GM18507 (cell line): ENCODE data around the gene CDADC1.
"Not testable (repeated sequence)": the region's sequence is repeated elsewhere in the genome, so short reads cannot be mapped to it uniquely, and the experiment has no call there.

ENCODE experiments used
- DNase-seq: peaks from one replicate; pipeline ENCODE4 v3.0.0; 2011; ENCODE audit warnings: low read depth; ENCODE audit not compliant: insufficient read length; ENCODE audit errors: extremely low spot score
- FAIRE-seq: peaks from 2 replicates; lab custom pipeline; 2011; peaks lifted over from hg19 to GRCh38; lab: Jason Lieb, UNC

Gene CDADC1

DNA sequence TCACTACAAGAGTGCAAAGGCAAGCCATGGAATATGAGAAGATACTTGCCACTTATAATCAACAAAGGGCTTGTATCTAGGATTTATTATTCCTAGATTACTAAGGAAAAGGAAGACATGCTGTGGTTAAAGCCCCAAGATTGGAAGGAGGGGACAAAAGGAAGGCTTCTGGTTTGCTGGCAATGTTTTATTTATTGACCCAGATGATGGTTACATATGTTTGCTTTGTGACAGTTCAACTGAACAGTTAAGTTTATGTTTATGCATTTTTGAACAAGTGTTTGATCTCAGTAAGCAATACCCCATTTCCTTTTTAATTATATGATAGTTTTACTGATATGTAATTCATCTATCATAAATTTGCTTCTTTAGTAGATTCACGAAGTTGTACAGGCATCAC, 40.3 kb downstream of the CDADC1 start:
- no peak for DNase-seq
- no peak for FAIRE-seq

GRCh38 chr13:49288458-49288857, 40.7 kb downstream of the CDADC1 start:
- FAIRE-seq = no peak

GRCh38 chr13:49292742-49293486, 45.2 kb downstream of the CDADC1 start:
- no peak for FAIRE-seq
- no peak for DNase-seq

More at GRCh38 chr13:49288458-49288857, 40.7 kb downstream of the CDADC1 start:
- DNase-seq = no peak

- FAIRE-seq, DNase-seq: not testable (repeated sequence)
Measured at GRCh38 chr13:49294723-49295122, 47.0 kb downstream of the CDADC1 start.

DNA sequence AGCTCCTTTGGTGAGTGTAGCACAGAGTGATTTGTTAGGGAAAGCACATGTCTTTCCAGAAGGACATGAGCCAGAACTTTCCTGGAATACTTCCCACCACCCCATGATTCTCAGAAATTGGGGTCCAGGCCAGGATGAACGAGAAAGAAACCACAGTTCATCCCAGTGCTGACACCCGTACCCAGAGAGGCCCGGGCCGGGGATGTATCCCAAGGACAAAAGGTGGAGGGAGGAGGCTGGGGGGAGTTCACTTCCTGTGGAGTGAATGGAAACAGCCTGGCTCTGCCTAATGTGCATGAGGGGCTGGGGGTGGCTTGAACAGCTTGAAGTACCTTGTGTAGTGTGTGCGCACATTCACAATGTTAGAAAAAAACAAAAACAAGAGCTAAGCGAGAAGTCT, 47.5 kb downstream of the CDADC1 start:
- FAIRE-seq (no peak), DNase-seq (no peak)

- DNase-seq (no peak), FAIRE-seq (no peak)
Measured at GRCh38 chr13:49296659-49297058, 48.9 kb downstream of the CDADC1 start.

DNA sequence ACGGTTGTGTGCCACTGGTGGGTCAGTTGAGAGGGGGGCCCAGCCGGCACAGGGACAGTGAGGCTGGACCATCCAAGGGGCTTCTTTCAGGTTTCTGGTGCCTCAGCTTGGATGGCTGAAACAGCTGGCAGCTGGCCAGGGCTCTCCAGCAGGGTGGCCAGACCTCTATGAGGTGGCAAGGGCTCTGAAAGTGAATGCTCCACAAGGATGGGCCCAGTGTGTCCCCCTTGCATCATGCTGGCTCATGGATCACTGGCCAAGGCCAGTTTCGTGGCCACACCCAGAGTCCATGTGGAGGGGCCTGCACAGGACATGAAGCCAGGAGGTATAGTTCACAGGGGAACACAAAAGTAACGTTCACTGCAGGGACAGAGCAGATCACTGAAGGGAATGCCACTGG, 49.6 kb downstream of the CDADC1 start:
- FAIRE-seq (no peak), DNase-seq (no peak)

GRCh38 chr13:49298416-49298815, 50.7 kb downstream of the CDADC1 start:
- FAIRE-seq (no peak), DNase-seq (no peak)

GRCh38 chr13:49298903-49299605, 51.3 kb downstream of the CDADC1 start:
- DNase-seq (no peak), FAIRE-seq (no peak)

DNA sequence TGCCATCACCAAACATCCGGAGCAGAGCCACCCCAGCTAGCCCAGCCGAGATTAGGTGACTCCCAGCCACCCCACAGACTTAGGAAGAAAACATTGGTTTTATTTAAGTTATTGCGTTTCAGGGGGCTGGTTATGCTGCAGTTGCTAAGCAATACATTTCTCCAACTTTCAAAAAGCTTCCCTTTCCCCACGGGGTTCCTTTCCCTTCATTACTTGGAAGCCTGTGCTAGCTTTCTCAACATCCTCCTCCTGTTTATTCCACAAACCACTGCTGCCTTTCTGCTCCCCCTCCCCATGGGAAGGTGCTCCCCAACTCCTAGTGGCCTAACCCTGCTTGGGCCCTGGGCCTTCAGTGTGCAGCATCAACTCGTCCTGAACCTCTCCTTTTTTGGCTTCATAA, 52.6 kb downstream of the CDADC1 start:
- DNase-seq (no peak), FAIRE-seq (no peak)

DNA sequence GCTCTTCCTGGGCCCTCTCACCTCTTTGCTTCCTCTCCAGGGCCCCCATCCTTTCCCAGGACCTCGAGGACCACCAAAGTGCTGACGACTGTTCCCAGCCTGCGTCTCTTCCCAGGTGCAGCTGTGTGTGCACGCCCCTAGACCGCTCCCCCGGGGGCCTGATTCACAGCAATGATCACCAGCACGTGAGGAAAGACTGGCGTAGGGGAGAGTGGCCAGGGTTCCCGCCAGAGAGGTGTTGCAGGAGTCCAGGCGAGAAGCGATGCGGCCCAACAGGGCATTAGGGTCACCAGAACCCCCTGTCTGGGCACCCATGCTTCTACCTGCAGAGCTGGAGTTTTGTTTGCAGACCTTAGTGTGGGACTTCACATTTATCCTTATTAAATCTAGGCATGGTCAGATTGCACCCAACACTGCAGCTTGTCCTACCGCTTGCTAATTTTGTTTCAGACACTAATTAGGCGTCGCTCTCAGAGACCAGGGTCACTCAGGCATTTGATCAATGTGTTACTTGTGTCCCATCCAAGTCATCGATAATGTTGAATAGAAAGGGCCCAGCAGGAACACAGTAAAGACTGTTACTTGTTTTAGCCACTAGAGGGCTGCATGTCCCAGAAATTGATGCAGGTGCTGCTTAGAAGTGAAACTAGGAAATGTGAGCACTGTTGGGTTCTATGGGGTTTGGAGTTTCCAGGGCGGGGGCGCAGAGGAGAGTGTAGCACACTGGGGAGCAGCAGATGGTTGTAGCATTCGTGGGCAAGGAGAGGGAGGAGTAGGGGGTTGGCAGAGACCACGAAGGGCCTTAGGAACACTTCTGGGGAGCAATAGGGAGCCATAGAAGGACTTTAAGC, 53.2 kb downstream of the CDADC1 start:
- peak; percentile 76 for DNase-seq
- FAIRE-seq = peak; percentile 92

- FAIRE-seq = no peak
- no peak for DNase-seq
Measured at GRCh38 chr13:49302222-49302621, 54.5 kb downstream of the CDADC1 start.

GRCh38 chr13:49302817-49303216, 55.1 kb downstream of the CDADC1 start:
- DNase-seq (no peak), FAIRE-seq (no peak)

DNA sequence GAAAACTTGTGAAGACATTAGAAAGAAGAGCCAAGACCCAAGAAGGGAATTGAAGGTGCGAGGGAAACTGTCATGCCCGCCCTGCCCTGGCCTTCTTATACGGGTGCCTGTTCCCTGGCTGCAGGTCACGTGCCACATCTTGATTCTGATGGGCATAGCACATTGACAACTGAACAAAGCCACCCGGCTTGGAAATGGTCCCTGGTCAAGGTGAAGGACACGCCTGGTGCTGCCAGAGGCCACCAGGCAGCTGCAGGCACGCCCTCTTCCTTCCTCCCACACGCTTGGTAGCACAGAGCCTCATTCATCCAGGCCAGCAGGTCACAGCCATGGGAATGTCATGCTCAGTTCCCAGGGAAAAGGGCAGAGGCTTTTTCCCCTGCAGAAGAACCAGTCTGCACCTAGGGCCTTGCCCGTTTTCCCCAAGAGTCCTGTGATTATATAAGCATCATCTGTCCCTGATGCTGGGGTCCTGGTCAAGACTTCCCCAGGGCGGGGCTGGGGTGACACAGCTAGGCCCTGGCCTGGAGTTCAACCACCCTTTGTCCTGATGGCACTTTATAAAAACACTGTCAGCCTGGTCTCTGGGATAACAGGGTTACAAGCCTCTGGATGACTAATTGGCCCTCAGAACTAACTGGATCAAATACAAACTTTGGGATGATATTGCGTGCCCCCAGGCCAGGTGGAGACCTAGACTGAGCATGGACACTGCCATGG, 56.0 kb downstream of the CDADC1 start:
- no peak for FAIRE-seq

DNA sequence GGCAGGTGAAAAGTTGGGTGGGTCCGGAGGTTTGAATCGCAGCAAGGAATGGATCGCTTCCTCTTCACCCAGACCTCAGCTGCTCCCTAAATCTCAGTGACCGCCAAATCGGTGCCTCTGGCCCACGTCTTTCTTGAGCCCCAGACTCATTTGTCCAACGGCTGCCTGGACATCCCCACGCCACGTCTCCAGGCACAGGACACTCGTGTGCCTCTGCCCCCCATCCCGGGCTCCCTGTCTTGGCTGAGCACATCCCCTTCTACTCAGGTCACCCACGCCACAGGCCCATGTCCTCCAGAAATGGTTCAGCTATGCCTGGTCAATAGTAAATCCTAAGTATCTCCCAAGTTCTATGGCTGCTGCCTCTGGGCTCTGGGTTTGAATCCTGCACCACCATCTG, 56.6 kb downstream of the CDADC1 start:
- DNase-seq (no peak), FAIRE-seq (no peak)

More for the DNA sequence above, 56.0 kb downstream of the CDADC1 start:
- DNase-seq = no peak

DNA sequence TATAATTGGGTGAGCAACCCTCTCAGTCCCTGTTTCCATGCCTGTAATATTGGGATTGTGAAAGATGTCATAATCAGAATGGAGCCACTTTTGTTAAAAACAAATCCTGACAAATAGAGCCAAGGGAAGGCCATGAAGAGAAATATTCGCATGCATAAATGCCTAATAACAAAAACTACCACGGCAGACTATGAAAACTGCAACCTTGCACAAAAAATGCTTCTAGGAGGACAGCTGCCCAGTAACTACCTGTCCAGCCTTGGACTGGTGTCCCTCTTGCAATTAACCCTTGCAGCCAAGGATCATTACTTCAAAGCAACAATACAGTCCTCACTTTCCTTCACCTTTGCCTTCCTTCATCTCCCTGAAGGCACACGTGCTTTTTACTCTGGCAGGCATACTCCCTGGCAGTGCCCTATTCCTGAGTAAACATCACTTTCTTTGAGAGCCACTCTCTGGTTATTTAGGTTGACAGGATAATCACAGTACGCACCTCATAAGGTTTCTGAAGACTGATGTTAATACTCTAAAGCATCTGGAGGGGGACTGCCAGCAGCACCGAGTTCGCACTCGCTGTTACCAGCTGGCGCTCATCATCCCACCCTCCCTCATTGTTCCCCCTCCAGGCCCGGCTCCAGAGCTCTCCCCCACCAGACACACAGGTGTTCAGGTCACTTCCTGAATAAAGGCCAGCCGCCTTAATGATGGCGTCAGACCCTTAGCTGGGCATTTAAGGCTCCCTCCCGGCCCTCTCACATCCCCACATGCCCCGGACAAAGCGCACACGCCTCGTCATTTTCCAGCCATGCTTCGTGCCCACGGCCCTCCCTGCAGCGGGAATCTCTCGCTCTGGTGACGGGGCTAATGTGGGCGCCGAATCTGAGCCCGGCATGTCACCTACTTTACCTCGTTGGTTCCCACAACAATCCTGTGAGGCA, 57.3 kb downstream of the CDADC1 start:
- DNase-seq (no peak), FAIRE-seq (no peak)

DNA sequence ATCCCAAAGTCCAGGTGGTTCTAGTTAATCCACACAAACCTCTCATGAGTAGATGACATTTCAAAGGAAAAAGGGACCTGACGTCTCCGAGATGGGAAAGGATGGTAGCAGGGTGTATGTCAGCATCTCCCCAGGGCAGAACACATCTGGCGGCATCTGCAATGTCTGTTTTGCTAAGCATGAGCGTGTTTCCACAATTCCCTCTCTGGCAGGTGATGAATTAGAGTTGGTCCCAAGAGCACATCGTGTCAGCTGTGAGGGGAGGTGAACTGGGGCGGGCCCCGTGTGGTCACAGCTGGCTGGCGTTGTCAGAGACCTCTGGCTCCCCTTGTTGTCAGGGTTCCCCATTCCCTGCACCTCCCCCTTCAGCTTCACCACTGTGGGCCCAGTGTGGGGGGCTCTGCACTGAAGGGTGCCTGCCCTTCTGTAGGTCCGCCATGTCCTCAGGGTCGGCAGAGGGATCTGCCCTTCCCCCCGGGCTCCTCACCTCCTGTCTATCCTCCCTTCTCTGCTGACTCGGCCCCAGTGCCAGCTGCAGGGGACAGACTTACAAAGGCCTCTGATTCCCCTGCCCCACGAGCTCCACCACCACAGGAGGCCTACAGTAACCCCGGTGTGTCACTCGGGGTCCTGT, 58.2 kb downstream of the CDADC1 start:
- DNase-seq (no peak), FAIRE-seq (no peak)

GRCh38 chr13:49307365-49307764, 59.6 kb downstream of the CDADC1 start:
- DNase-seq (no peak), FAIRE-seq (peak; percentile 5)
